ENCODE data around the gene TTBK2.
A peak's percentile ranks its signal among the peaks of the same experiment; 100 is the strongest.
"Not testable (repeated sequence)": the region's sequence is repeated elsewhere in the genome, so short reads cannot be mapped to it uniquely, and the experiment has no call there.

TTBK2 gene

DNA sequence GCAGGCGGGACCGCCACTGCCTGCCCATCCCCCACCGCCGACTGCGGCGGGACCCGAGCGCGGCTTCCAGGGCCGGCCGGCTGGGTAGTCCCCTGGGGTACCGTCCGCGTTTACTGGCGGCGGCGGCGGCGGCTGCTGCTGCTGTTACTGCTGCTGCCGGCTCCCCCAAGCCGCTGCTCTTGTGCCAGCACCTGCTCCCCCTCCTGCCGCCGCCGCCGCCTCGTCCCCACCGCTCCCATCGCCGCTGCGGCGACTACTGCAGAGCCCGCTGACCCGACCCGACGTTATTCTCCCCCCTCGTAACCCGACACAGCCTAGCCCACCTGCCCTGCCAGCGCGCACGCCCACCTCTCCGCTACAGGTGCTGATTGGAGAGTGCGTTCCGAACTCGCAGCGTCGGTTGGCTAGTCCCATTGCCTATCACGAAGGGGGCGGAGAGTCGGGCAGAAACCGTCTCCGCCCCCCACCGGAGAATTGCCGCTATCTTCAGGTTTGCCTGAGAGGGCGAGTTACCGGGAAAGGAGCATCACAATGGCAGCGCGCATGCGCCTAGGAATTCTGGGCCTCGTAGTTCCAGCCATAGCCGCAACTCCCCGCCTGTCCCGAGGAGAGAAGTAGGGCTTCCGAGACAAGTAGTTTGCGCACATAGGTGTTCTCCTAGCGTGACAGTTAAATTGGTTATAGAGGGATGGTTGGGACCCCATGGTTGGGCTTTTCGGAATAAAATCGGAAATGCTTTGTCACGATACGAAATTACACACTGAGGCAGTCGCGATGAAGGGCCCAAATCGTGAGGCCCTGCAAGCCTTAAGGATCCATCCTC is at the start of gene TTBK2:
TSS of gene TTBK2 (minus strand) at position 260 of the 823 bp plus-strand sequence. CDS start 42,161 bp downstream, outside the sequence.
- peak; percentile 97 for DNase-seq (ENCODE audit: low read depth, low spot score)

DNA sequence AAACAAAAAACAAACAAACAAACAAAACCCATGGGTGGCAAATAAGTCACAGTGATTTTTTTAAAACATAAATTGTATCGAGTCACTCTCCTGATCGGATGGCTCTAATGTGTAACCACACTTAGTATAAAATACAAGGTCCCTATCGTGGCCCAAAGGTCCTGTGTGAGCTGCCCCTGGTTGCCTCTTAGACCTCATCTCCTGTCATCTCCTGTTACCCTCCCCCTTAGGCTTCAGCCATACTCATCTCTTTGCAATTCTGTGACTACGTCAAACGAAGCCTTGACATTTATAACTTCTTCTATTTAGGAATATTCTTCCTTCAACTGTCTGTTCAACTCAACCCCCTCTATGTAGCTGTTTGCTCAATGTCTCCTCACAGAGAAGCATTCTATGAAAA is 43.9 kb upstream of the TTBK2 start:
- DNase-seq (ENCODE audit: low read depth, low spot score), result no peak

DNA sequence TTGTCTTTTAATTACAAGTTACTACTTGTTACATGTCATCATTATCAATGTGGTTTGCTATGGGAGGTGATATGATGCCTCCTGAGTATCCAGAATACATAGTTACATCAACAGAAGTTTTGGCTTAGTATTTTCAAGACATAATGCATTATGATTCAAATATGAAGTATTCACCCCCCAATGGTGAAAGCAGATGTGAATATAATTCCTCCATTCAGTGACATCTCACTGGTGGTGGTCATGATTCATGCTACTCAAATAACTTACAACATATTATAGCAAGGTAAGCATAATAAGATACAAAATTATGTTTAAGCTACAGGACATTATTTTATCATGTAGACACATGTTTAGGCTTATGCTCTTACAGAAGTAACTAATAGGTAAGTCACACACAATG is 34.9 kb upstream of the TTBK2 start:
- no peak for DNase-seq (ENCODE audit: low read depth, low spot score)

DNA sequence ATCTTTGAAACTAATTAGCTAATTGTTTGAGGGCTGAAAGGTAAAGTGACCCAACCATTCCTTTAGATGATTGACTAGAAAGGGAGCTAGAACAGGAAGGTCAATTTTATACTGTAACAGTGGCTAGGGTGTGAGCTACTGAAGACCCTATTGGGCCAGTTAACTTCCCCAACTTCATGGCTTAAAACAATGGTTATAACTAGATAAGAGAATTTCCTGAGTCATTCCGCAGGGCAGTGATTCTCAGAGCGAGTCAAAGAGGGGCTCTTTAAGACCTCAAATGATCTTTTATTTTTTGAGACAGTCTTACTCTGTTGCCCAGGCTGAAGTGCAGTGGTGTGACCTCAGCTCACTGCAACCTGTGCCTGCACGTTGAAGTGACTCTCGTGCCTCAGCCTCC is 33.7 kb upstream of the TTBK2 start:
- DNase-seq (ENCODE audit: low read depth, low spot score), result no peak

DNA sequence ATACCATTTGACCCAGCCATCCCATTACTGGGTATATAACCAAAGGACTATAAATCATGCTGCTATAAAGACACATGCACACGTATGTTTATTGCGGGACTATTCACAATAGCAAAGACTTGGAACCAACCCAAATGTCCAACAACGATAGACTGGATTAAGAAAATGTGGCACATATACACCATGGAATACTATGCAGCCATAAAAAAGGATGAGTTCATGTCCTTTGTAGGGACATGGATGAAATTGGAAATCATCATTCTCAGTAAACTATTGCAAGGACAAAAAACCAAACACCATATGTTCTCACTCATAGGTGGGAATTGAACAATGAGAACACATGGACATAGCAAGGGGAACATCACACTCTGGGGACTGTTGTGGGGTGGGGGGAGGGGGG is 28.3 kb upstream of the TTBK2 start:
- not testable (repeated sequence) for DNase-seq (ENCODE audit: low read depth, low spot score)

DNA sequence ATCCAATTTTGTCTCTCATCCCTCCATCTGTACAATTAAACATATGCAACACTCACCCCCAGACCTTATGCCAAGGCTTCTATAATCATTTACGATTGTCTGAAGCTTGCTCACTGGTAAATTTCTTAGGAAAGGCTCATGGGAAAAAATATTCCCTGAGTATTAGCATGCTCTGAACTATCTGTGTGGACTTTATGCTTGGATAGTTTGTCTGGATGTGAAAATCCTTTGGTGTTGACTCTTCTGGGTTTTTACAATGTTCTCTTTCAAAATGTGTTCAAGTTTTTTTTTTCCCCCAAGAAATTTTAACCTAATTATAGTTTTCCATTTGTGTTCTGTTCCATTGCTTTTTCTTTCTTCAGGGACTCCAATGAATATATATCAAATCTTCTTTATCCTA is 19.9 kb upstream of the TTBK2 start:
- DNase-seq (ENCODE audit: low read depth, low spot score), result no peak

DNA sequence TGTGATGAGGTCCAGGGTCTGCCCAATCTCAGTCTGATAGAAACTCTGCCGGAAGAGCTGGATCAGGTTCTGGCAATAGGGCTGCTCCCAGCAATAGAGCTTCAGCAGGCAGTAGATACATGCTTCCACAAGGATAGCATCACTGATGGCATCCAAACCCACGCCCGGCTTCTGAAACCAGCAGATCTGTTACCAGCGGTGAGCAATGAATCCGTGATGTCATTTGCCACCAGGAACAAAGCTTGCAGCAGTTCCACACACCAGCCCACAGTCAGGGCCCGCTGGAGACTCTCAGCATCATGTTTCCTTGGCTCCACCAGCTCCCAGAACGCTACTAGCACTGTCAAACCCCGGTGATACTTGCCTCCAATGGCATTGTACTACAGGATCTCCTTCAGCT is 19.3 kb upstream of the TTBK2 start:
- no peak for DNase-seq (ENCODE audit: low read depth, low spot score)

DNA sequence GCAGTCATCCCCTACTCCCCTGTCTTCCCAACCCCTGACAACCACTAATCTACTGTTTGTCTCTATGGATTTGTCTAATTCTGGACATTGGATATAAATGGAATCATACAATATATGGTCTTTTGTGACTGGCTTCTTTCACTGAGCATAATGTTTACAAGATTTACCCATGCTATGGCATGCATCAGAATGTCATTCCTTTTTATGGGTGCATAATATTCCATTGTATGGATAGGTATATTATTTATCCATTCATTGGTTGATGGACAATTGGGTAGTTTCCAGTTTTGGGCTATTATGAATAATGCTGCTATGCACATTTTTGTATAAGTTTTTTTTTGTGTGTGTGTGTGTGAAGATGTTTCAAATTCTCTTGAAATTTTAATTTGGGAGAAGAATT is 16.6 kb upstream of the TTBK2 start:
- no peak for DNase-seq (ENCODE audit: low read depth, low spot score)

DNA sequence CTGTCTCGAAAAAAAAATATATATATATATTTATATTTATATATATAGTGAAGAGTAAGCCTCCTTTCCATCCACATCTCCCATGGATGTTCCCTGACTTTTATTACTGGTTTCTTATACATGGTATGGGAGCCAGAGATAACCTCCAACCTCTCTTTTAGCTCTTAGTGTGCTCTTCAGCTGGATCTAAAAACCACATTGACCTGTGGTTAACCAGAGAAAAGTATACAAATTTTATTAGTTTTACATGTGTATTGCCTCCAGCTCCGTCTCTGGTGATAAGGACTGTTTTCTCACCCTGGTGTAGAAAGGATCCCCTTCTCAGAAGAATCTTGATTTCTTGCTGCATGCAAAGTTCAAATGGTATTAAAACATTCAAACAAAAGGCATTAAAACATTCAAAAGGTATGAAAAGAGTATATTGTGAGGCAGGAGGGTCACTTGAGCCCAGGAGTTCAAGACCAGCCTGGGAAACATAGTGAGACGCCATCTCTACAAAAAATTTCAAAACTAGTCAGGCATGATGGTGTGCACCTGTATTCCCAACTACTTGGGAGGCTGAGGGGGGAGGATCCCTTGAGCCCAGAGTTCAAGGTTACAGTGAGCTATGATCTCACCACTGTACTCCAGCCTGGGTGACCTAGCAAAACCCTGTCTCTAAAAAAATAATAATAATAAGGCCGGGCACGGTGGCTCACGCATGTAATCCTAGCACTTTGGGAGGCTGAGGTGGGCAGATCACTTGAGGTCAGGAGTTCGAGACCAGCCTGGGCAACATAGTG is 13.5 kb upstream of the TTBK2 start:
- DNase-seq (ENCODE audit: low read depth, low spot score), result no peak

DNA sequence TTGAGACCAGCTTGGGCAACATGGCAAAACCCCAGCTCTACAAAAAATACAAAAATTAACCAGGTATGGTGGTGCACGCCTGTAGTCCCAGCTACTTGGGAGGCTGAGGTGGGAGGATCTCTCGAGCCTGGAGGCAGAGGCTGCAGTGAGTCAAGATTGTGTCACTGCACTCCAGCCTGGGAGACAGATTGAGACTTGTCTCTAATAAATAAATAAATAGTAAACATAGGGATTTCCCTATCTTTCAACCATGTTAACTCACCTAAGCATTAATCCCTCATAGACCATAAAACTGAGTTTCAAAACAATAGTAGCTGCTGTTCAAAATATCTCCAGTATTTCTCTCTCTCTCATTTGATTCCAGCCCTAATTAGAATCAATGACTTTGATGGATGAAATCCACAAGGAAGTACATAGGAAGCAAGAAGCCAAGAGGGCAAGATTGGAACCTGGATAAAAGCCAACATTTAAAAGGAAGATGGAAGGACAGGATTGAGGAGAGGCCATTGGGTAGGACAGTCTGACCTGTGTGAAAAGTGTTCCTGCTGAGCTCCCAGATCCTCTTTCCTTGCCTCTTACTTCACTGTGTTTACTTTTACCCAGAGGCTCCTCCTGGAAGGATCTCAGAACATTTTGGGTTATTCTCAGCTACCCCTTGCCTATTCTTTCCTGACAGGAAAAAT is 12.4 kb upstream of the TTBK2 start:
- DNase-seq (ENCODE audit: low read depth, low spot score), result no peak

DNA sequence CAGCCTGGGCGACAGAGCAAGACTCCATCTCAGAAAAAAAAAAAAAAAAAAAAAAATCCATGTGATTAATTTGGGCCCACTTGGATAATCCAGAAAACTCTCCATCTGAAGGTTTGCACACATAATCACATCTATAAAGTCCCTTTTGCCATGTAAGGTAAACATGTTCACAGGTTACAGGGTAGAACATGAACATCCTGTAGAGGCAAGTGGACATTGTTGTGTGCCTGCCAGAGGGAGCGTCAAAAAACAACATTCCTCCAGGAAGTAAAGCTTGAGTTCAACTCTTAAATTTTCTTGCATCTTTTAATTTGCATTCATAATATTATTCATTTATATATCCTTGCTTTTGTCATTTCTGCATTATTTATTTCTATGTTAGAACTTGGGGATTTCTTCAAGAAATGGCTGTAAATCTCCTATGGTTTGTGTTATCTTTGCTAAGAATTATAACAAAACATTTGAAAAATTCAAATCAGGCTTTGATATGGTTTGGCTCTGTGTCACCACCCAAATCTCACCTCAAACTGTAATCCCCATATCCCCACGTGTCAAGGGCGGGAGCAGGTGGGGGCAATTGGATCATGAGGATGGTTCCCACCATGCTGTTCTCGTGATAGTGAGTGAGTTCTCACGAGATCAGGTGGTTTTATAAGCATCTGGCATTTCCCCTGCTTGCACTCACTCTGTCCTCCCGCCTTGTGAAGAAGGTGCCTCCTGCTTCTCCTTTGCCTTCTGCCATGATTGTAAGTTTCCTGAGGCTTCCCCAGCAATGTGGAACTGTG is 11.3 kb upstream of the TTBK2 start:
- no peak for DNase-seq (ENCODE audit: low read depth, low spot score)

DNA sequence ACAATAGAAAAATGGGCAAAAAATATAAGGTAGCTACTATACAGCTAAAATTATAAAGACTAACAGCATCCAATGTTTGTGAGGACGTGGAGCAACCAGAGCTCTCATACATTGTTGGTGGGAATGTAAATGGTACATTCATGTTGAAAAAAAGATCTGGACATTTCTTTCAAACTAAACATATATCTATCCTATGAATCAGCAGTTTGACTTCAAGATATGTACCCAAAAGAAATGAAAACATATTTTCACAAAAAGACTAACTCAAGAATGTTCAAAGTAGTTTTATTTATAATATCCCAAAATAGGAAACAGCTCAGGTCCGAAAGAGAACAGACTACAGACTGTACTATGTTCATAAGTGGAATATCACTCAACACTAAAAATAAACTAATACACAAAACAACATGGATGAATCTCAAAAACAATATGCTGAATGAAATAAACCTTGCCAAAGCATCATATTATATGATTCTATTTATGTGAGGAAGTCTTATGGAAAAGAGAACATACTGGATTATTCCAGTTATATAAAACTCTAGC is 8.8 kb upstream of the TTBK2 start:
- no peak for DNase-seq (ENCODE audit: low read depth, low spot score)

DNA sequence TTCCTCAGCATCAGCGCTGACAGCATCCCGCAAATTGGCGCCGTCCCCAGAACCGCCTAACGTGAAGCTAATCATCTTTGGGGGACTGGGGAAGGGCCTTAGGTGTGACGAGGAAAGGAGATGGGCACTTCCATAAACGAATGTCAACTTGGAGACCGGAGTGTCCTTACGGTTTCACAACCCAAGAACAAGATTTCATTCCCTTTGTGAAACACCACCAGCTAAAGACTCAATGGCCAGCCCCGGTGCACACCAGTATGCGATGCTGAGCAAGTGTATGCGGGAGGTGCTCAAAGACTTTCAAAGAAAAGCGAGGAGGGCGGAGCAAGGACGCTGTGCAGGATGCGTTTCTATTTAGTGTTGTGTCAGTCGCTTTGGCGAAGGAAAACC is 759 bp upstream of the TTBK2 start:
- DNase-seq (ENCODE audit: low read depth, low spot score), result peak; percentile 9

DNA sequence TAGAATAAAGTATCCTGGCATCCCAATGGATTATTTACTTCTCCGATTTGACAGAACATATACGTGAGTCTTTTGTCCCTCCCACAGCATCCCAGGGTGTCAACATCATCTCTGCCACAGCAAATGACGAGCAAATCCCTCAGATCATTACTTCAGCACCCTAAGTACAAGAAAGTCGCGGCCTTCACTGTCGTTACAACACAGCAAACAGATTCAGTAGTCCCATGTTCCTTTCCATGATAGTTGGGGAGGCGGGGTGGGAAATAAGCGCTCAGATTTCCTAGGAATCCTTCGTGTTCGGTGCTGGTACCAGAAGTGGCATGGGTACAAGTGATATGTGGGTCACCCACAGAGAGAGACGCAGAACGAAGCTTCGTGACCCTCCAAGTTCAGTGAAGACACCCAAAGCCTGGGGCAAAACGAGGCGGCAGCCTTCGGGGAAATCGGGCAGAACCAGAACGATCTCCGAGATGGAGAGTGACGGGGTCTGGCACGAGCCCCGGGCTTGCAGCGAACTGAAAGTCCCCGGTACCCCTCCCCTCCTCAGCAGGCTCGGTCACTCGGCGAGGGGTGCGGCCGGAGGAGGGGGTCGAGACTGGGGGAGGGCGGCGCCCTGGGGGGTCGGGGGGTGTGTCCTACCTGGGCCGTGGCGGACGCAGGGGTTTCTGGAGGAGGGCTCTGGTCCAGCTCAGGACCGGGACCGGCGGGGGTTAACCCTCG is 619 bp downstream of the TTBK2 start:
- DNase-seq (ENCODE audit: low read depth, low spot score), result no peak

DNA sequence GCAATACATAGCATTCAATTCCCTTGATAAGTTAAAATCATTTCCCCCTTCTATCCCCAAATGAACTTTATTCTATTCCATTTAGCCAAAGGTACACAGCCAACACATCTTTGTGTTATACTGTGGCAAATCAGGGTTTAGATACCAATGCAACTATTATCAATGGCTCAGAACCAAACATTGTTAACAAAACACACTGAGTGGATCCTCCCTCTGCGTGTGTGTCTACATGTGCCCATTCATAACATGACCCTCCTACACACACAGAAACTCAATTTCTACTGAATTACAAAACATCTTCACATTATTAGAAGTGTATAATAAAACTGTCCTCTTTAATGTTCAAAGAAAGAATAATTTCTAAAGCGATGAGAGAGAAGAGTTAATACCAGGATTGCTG is 1.3 kb downstream of the TTBK2 start:
- DNase-seq (ENCODE audit: low read depth, low spot score), result no peak

DNA sequence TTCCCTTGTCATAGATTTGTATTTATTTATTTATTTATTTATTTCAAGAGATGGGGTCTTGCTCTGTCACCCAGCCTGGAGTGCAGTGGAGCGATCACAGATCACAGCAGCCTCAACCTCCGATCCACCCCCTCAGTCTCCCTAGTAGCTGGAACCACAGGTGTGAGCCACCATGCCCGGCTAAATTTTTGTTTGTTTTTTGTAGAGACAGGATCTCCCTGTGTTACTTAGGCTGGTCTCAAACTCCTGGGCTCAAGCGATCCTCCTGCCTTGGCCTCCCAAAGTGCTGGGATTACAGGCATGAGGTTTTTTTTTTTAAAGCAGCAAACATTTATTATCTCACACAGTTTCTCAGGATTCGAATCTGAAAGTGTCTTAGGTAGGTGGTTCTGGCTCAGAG is 2.5 kb downstream of the TTBK2 start:
- DNase-seq (ENCODE audit: low read depth, low spot score), result no peak

DNA sequence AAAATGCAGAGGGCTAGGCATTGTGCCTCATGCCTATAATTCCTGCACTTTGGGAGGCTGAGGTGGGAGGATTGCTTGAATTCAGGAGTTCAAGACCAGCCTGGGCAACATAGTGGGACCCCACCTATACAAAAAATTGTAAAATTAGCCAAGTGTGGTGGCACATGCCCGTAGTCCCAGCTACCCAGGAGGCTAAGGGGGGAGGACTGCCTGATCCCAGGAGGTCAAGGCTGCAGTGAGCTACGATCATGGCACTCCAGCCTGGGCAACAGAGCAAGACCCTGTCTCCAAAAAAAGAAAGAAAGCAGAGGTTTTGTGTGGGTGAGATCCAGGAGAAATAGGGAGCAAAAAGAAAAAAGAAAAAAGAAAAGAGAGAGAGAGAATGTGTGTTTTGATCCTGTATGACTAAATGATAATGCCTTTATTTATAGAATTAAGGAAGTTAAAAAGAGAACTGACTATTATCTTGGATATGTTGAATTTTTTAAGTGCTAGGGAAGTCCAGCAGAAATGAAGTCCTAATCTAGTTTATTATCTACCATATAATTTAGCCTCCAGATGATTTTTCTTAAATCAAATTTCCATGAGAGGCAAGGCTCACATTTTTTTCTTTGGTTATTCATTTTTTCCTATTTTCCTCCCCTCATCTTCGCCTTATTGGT is 4.8 kb downstream of the TTBK2 start:
- DNase-seq (ENCODE audit: low read depth, low spot score), result no peak

DNA sequence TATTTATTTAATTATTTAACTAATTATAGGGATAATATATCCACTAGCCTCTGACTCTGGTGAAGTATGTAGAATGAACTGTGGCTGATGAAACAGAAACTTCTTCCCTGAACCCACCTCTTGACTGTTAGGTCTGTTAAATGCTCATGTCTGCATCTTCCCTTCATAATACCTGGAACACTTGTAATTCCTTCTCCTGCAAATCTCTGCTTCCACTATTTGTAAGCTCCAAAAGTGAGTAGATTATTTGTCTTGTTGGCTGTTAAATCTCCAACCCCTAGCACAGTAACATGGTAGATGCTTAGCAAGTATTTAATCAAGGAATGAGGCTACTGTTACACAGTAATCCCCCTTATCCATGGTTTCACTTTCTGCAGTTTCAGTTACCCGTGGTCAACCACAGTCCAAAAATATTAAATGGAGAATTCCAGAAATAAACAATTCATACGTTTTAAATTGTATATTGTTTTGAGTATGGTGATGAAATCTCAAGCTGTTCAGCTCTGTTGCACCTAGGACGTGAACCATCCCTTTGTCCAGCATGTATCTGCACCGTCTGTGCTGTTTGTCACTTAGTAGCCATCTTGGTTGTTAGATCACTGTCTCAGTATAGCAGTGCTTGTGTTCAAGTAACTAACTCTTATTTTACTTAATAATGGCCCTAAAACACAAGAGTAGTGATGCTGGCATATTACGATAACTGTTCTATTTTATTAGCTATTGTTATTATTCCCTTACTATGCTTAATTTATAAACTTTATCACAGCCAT is 5.7 kb downstream of the TTBK2 start:
- DNase-seq (ENCODE audit: low read depth, low spot score), result no peak

DNA sequence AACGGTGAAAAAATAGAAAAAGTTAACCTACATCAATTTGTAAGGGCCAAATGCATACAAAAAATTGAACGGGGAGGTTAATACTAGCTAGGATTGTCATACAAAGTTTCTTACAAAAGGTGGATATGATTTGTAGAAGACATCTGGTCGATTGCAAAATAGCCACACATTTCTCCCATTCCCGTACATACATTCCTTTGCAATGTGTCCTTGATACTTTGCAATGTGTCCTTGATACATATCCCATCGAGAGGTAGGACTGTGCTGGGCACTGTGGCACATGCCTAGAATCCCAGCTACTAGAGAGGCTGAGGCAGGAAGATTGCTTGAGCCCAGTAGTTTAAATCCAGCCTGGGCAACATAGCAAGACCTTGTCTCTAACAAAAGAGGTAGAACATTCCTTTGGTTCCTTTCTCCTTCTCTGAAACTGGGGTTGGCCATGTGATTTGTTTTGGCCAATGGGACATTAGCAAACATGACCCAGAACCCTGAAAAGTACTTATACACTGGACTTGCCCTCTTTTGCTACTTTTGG is 9.5 kb downstream of the TTBK2 start:
- DNase-seq (ENCODE audit: low read depth, low spot score), result no peak
